ENCODE measurements around the gene FHIT. TPM values are rescaled to one million over a fixed set of nuclear protein-coding genes. Genes with fewer than 3 reads are reported as not detected.

The FHIT gene
- total and polyA plus RNA-seq, 8 donors = 1.8 to 10.6 (median 7.1) TPM

DNA sequence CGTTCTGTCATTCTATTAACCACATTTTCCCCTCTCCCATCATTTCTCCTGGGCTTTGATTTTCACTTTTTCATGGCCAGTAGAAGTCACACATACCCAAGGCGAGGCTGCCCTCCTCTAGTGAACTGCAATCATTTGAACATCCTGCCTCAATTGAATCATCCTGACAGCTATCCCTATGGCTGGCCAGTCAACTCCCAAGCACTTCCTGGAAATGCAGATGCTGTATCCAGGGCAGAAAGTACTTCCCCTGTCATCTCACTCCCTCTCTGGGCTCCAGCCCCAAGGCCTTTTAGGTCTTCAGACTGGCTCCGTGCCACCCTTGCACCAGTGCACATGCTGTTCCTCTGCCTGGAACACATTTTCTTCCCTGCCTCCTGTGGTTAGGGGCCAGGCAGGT is 1463.1 kb downstream of the FHIT start:
- WGBS, 5 donors = 88 to 92% (median 90%) methylated on average over 3 of the region's 3 CpGs
- Histone ChIP-seq H3K4me1 (no peaks in the 10 kb centered on the region), H3K27ac (no peak overlapping the region), H3K27me3 (no peaks in the 10 kb centered on the region), H3K9me3 (no peaks in the 10 kb centered on the region), H3K36me3 (no peaks in the 10 kb centered on the region), H3K4me3 (no peak overlapping the region)
- intact Hi-C loops (cut with DNase I; ENCODE audit: low total_unique reads) = no loop called here
- DNase-seq = no peak
- no peak for TF ChIP-seq POLR2AphosphoS5 (IDR thresholded peaks at IDR 0.05)
- TF ChIP-seq, protein P1, sequence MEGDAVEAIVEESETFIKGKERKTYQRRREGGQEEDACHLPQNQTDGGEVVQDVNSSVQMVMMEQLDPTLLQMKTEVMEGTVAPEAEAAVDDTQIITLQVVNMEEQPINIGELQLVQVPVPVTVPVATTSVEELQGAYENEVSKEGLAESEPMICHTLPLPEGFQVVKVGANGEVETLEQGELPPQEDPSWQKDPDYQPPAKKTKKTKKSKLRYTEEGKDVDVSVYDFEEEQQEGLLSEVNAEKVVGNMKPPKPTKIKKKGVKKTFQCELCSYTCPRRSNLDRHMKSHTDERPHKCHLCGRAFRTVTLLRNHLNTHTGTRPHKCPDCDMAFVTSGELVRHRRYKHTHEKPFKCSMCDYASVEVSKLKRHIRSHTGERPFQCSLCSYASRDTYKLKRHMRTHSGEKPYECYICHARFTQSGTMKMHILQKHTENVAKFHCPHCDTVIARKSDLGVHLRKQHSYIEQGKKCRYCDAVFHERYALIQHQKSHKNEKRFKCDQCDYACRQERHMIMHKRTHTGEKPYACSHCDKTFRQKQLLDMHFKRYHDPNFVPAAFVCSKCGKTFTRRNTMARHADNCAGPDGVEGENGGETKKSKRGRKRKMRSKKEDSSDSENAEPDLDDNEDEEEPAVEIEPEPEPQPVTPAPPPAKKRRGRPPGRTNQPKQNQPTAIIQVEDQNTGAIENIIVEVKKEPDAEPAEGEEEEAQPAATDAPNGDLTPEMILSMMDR (IDR thresholded peaks at IDR 0.05) = no peak

- Histone ChIP-seq H3K36me3 (no peaks in the 10 kb centered on the region), H3K9me3 (no peaks in the 10 kb centered on the region), H3K4me3 (no peak overlapping the region), H3K27me3 (no peaks in the 10 kb centered on the region), H3K27ac (no peak overlapping the region), H3K4me1 (no peaks in the 10 kb centered on the region)
- WGBS, 5 donors = 92 to 97% (median 93%) methylated on average over 6 of the region's 6 CpGs
- intact Hi-C loops (cut with DNase I; ENCODE audit: low total_unique reads) = no loop called here
- TF ChIP-seq EP300 (IDR thresholded peaks at IDR 0.05) = no peak
- no peak for TF ChIP-seq POLR2AphosphoS5 (IDR thresholded peaks at IDR 0.05)
- TF ChIP-seq, protein P1 (IDR thresholded peaks at IDR 0.05) = no peak
- TF ChIP-seq POLR2A (IDR thresholded peaks at IDR 0.05) = no peak
- DNase-seq = peak in 1 of 2 donors; percentile 47
Measured at GRCh38 chr3:59786374-59786773, 1464.9 kb downstream of the FHIT start.

GRCh38 chr3:59784164-59784563 is 1467.1 kb downstream of the FHIT start:
- H3K36me3 ChIP-seq = no peaks in the 10 kb centered on the region
- intact Hi-C loops (cut with DNase I; ENCODE audit: low total_unique reads) = no loop called here
- H3K27ac ChIP-seq = no peak overlapping the region
- 90 to 100% (median 94%) methylated on average over 1 of the region's 1 CpG for WGBS, 5 donors
- H3K27me3 ChIP-seq = no peaks in the 10 kb centered on the region
- H3K9me3 ChIP-seq = no peaks in the 10 kb centered on the region
- no peak overlapping the region for H3K4me3 ChIP-seq
- no peak for DNase-seq
- H3K4me1 ChIP-seq = no peaks in the 10 kb centered on the region
- TF ChIP-seq EP300 (IDR thresholded peaks at IDR 0.05) = no peak
- TF ChIP-seq POLR2A (IDR thresholded peaks at IDR 0.05) = no peak
- TF ChIP-seq, protein P1 (IDR thresholded peaks at IDR 0.05) = no peak
- TF ChIP-seq POLR2AphosphoS5 (IDR thresholded peaks at IDR 0.05) = no peak

DNA sequence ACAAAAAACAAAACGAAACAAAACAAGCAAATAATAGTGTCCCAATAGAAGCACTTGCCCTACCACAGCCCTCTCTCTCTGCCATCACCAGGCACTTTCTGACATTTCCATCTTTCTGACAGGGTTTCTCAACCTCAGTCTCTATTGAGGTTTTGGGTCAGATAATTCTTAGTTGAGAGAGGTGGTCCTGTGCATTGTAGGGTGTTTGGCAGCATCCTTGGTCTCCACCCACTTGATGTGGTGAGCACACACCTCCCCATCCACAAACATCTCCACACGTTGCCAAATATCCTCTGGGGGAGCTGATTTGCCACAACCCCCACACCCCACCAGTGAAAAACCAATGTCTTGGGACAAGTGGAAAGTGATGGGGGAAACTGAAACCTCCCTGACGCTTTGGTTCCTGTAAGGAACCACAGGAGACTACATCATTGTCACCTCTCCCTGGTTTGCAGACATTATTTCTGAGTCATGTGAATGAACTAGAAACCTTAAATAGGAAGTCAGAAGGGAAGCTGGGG is 1467.7 kb downstream of the FHIT start:
- Histone ChIP-seq H3K27ac (no peak overlapping the region), H3K9me3 (no peaks in the 10 kb centered on the region), H3K36me3 (no peaks in the 10 kb centered on the region), H3K4me3 (no peak overlapping the region), H3K27me3 (no peaks in the 10 kb centered on the region), H3K4me1 (no peaks in the 10 kb centered on the region)
- no peak for DNase-seq
- TF ChIP-seq POLR2A (IDR thresholded peaks at IDR 0.05) = no peak
- no peak for TF ChIP-seq POLR2AphosphoS5 (IDR thresholded peaks at IDR 0.05)
- TF ChIP-seq, protein P1 (IDR thresholded peaks at IDR 0.05) = no peak
- TF ChIP-seq EP300 (IDR thresholded peaks at IDR 0.05) = no peak
- WGBS, 5 donors = 72 to 86% (median 77%) methylated on average over 3 of the region's 3 CpGs
- intact Hi-C loops (cut with DNase I; ENCODE audit: low total_unique reads) = no loop called here
